Colon (tissue), 2 donors: ENCODE results near the gene RAG2.
"Not testable (repeated sequence)": the region's sequence is repeated elsewhere in the genome, so short reads cannot be mapped to it uniquely, and the experiment has no call there.

ENCODE experiments used
- FAIRE-seq: peaks from 2 replicates; lab custom pipeline; 2012; peaks lifted over from hg19 to GRCh38; lab: Jason Lieb, UNC
- donor health status: control.
- donor health status: control.

RAG2 gene

GRCh38 chr11:36600180-36600579 lies 2.1 kb upstream of the RAG2 start:
- no peak for FAIRE-seq

GRCh38 chr11:36596880-36597279 lies 1.2 kb downstream of the RAG2 start:
- no peak for FAIRE-seq

- no peak for FAIRE-seq
These were observed 3.6 kb downstream of the RAG2 start, which contains the start of gene IFTAP for GRCh38 chr11:36594316-36594989. TSS of gene IFTAP (plus strand) at chr11:36594502. CDS start at chr11:36610104, 15,602 bp downstream.

- no peak for FAIRE-seq
These were observed 6.6 kb downstream of the RAG2 start for GRCh38 chr11:36591433-36591832.

- FAIRE-seq: no peak
These were observed 7.5 kb downstream of the RAG2 start for GRCh38 chr11:36590513-36590912.

GRCh38 chr11:36588099-36588498 lies 9.9 kb downstream of the RAG2 start:
- FAIRE-seq: no peak

- no peak for FAIRE-seq
These were observed 11.5 kb downstream of the RAG2 start for GRCh38 chr11:36586543-36586942.

GRCh38 chr11:36583667-36584066 lies 14.4 kb downstream of the RAG2 start:
- FAIRE-seq: no peak

GRCh38 chr11:36581536-36581935 lies 16.5 kb downstream of the RAG2 start:
- FAIRE-seq: no peak

- FAIRE-seq: no peak
These were observed 19.6 kb downstream of the RAG2 start for GRCh38 chr11:36578458-36578857.

GRCh38 chr11:36577859-36578258 lies 20.2 kb downstream of the RAG2 start:
- FAIRE-seq: no peak

GRCh38 chr11:36577373-36577772 lies 20.7 kb downstream of the RAG2 start:
- no peak for FAIRE-seq

GRCh38 chr11:36574486-36574885 lies 23.6 kb downstream of the RAG2 start:
- no peak for FAIRE-seq

- FAIRE-seq: no peak
These were observed 28.9 kb downstream of the RAG2 start for GRCh38 chr11:36569095-36569494.

- no peak for FAIRE-seq
These were observed 30.3 kb downstream of the RAG2 start, which contains the start of gene RAG1 for GRCh38 chr11:36567694-36568093. TSS of gene RAG1 (plus strand) at chr11:36568007. CDS start at chr11:36573305, 5,298 bp downstream.

GRCh38 chr11:36566407-36567053 lies 31.5 kb downstream of the RAG2 start:
- no peak for FAIRE-seq

- FAIRE-seq: no peak
These were observed 32.9 kb downstream of the RAG2 start for GRCh38 chr11:36565031-36565610.

GRCh38 chr11:36564376-36565030 lies 33.5 kb downstream of the RAG2 start:
- FAIRE-seq: no peak

GRCh38 chr11:36558571-36559413 lies 39.2 kb downstream of the RAG2 start:
- no peak for FAIRE-seq

- FAIRE-seq: no peak
These were observed 40.0 kb downstream of the RAG2 start for GRCh38 chr11:36557991-36558390.

GRCh38 chr11:36557390-36557789 lies 40.6 kb downstream of the RAG2 start:
- not testable (repeated sequence) for FAIRE-seq
